Cardiac septum (tissue), 1 donor: ENCODE data around the gene ZNF655. TPM values are rescaled to one million over a fixed set of nuclear protein-coding genes. Genes with fewer than 3 reads are reported as not detected.
A peak's percentile ranks its signal among the peaks of the same experiment; 100 is the strongest.
"Not testable (repeated sequence)": the region's sequence is repeated elsewhere in the genome, so short reads cannot be mapped to it uniquely, and the experiment has no call there.

Source experiments
- DNase-seq: peaks from one replicate; pipeline ENCODE4 v3.0.0-alpha.2; 2020; ENCODE audit warnings: low spot score
- intact Hi-C: fragments of 100-400 bp; cut with DNase I; formaldehyde crosslinking; loops from one replicate; pipeline ENCODE4 v1.14.0; 2022
- long read RNA-seq: library from polyadenylated mRNA; unstranded; transcript quantifications from one replicate; pipeline ENCODE4 v2.0.0, GENCODE V29; 2021
- total RNA-seq: library from RNA; stranded (reverse); fragmentation: NEBNext Ultra II Directional; extraction: Animal tissue kit (Norgen Biotek cat#: 25700); gene quantifications from one replicate; pipeline ENCODE4 v1.2.1, GENCODE V29; 2021
- donor health status: DM: no; HTN: no; CAD: no.

ZNF655 gene, protein sequence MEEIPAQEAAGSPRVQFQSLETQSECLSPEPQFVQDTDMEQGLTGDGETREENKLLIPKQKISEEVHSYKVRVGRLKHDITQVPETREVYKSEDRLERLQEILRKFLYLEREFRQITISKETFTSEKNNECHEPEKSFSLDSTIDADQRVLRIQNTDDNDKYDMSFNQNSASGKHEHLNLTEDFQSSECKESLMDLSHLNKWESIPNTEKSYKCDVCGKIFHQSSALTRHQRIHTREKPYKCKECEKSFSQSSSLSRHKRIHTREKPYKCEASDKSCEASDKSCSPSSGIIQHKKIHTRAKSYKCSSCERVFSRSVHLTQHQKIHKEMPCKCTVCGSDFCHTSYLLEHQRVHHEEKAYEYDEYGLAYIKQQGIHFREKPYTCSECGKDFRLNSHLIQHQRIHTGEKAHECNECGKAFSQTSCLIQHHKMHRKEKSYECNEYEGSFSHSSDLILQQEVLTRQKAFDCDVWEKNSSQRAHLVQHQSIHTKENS
- total RNA-seq = 42.1 TPM
- long read RNA-seq, full-length matches to known transcripts = 14 of 19 reads
- long read RNA-seq, partial matches to known transcripts = 1 of 19 reads
- long read RNA-seq, other reads (novel, unspliced or antisense) = 4 of 19 reads

DNA sequence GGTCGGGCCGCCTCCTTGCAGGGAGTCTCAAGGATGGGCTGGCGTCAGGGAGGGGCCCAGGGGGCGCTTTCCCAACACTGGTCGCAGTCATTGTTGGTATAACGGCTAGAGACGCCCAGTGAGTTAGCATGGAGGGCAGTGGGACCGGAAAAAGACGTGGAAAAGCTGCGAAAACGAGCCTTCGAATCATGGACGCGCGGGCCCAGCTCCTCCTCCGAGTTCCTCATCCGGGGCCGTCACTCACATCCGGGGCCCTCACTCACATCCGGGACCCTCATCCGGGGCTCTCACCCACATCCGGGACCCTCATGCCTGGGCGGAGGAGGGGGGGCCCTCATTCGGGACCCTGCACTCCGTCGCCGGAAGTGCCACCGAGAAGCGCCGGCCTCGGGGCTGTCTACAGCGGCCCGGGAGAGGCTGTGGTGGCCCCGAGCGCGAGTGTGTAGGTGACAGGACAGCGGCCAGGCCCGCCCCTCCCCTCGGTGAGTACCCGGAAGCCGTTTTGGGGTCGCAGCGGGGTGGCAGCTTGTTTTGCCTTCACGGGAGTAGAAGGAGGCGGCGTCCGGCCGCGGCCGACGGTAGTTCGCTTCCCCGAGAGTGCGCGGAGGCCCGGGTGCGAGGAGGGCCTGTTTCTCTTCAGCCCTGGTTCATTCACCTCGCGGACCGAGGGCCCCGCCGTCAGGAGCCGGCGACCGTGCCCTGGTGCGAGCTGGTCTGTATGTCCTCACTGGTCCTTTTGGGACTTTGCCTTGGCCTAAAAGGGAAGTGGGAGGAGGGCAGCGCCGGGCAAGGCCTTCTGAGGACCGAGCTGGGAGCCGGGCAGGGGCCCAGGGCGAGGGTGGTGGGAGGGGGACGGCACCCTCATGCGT is at the start of gene ZNF655:
Gene ZNF655 (plus strand): TSS at position 337 of the 869 bp plus-strand sequence. CDS start 1,918 bp downstream, outside the sequence.
- intact Hi-C loops = loop anchor here (5.0 kb wide), 1 partner anchor 59 kb away; the partner anchor contains the start of gene ZSCAN25
- peak; percentile 92 for DNase-seq

DNA sequence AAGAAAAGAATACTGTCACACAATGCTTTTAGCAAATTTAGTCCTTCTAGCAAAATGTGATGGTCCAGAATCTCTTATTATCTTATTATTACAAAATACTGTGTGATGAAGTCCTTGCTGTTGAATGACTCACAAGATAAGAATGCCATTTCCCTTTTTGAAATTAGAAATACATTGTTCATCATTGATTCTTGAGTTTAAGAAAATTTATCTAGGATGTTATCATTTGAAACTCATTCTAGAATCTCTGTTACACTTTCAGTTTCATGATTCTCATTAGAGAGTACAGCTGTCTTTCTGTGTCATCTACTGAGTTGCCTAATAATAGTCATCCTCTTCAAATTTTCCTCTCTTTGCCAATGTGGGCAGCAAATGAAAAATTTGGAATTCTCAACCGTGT is 44.4 kb upstream of the ZNF655 start:
- no peak for DNase-seq
- intact Hi-C loops = no loop called here

DNA sequence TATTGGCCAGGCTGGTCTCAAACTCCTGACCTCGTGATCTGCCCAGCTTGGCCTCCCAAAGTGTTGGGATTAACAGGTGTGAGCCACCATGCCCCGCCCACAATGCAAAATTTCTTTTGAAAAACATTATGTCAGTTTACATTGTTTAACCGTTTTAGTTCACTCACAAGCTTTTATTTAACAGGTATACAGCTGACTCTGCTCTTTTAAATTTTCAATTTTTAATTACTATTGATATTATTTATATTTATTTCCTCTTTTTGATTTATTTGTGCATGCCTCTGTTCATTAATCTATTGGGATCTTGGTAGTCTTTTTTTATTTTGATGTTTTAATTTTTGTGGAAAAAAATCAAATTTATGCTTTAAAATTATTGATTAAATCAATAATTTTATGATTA is 37.0 kb upstream of the ZNF655 start:
- DNase-seq = no peak
- intact Hi-C loops = no loop called here

DNA sequence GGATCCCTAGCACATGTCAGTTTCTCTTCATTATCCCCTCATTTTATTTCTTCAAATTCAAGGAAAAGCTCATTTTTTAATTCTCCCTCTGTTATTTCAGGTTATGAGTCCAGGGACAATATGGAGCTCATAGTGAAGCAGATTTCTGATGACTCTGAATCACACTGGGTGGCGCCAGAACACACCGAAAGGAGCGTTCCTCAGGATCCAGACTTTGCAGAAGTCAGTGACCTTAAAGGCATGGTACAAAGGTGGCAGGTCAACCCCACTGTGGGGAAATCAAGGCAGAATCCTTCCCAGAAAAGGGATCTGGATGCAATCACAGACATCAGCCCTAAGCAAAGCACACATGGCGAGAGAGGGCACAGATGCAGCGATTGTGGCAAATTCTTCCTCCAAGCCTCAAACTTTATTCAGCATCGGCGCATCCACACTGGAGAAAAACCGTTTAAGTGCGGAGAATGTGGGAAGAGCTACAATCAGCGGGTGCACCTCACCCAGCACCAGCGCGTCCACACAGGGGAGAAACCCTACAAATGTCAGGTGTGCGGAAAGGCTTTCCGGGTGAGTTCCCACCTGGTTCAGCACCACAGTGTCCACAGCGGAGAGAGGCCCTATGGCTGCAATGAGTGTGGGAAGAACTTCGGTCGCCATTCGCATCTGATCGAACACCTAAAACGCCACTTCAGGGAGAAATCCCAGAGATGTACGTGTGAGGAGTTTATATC is 32.6 kb upstream of the ZNF655 start:
- intact Hi-C loops = no loop called here
- no peak for DNase-seq

DNA sequence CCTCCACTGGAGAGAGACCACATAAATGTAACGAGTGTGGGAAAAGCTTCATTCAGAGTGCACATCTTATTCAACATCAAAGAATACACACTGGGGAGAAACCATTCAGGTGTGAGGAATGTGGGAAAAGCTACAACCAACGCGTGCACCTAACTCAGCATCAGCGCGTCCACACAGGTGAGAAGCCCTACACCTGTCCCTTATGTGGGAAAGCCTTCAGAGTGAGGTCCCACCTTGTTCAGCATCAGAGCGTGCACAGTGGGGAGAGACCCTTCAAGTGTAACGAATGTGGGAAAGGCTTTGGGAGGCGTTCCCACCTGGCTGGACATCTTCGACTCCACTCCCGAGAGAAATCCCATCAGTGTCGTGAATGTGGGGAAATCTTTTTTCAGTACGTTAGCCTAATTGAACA is 27.1 kb upstream of the ZNF655 start:
- intact Hi-C loops = no loop called here
- DNase-seq = no peak

DNA sequence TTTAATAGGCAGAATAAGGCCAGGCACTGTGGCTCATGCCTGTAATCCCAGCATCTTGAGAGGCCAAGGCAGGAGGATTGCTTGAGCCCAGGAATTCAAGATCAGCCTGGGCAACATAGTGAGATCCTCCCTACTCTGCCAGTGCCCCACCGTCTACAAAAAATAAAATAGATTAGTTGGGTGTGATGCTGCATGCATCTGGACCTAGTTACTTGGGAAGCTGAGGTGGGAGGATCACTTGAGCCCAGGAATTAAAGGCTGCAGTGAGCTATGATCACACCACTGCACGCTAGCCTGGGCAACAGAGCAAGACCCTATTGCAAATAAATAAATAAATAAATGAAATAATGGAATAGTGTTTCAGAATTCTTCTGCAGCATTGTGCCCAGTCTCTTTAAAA is 22.8 kb upstream of the ZNF655 start:
- intact Hi-C loops = no loop called here
- no peak for DNase-seq

DNA sequence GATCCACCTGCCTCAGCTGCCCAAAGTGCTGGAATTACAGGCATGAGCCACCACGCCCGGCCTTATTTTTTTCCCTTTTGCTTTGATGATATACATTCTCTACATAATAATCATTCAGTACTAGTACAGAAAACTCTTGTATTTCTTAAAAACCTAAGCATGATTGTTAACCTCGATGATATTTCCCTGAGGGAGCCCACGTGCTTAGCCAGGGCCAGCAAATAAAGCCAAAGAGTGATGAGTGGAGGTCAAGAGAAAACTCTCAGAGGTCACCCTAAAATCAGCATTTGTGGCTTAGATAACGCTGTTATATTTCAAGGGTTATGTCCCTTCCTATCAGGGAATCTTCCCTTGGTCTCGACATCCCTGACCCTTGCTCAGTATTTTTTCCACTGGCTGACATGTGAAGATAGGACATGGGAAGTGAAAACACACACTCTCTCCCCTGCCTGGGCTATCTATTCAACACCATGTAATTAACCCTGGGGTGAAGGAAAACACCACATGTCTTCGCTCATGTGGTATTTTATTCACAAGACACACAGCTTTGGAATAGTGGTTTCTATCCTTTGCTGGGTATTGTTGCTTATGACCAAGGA is 19.1 kb upstream of the ZNF655 start:
- DNase-seq = no peak
- intact Hi-C loops = no loop called here

DNA sequence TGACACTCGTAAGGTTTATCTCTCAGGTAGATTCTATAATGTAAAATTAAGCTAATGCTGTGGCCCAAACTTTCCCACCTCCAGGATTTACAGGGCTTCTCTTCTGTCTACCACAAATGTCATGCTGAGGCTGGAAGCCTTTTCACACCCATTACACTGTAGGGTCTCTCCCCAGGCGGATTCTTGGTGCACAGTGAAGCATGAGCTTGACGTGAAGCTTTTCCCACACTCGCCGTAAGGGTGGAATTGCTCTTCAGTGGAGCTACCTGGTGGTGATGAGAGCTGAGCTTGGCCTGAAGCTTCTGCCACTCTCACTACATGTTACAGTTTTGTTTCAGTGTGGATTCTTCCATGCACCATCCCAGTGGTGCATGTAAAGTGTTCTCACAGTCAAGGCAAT is 17.9 kb upstream of the ZNF655 start:
- no peak for DNase-seq
- intact Hi-C loops = no loop called here

DNA sequence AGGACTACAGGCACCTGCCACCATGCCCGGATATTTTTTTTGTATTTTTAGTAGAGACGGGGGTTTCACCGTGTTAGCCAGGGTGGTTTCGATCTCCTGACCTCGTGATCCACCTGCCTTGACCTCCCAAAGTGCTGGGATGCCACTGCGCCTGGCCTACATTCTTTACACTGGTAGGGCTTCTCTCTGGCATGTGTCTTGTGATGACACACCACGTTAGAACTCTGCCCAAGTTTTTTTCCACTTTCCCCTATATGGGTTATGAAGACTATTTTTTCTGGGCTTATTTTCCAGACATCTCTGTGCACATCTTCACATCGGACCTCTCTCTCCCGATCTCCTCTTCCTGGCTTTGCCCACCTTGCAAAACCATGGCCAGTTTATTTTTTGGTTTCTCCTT is 17.2 kb upstream of the ZNF655 start:
- DNase-seq = no peak
- intact Hi-C loops = no loop called here

DNA sequence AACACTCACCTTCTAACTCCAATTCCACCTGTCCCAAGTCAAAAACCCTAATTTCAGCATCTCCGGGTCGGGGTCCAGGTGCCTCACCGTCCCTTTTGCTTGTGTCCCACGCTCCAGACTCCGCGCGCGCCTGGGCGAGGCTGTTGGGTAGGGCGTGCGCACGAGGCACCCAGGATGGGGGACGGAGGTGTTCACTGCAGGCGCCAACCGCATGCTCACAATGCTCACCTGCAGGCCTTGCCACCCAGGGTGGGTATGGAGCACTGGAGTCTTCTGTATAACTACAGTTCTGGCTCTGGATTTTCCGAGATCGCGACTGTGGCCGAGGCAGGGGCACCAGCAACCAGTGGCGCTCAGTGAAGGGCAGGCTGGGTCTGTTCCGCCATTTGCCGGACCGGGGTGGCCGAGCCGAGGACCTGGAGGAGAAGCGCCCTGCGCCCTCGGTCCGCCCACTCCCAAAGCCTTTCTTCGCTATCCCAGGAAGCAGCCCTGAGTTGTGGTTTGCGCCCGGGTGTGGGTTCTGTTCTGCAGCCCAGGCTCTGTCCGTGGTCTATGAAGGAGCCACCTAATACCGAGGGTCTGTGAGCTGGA is 15.3 kb upstream of the ZNF655 start:
- intact Hi-C loops = no loop called here
- DNase-seq = no peak

DNA sequence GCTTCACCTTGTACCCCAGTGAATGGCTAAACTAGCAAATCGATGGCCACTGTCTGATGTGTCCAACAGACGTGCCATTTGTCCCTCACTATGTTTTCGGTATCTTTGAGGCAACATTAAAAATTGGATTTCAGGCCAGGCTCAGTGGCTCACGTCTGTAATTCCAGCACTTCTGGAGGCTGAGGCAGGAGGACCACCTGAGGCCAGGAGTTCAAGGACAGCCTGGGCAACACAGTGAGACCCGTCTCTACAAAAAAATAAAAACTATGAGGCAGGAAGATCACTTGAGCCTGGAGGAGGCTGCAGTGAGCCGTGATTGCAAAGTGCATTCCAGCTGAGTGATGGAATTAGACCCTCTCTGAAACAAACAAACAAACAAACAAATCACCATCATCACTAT is 14.5 kb upstream of the ZNF655 start:
- DNase-seq = no peak
- intact Hi-C loops = no loop called here

DNA sequence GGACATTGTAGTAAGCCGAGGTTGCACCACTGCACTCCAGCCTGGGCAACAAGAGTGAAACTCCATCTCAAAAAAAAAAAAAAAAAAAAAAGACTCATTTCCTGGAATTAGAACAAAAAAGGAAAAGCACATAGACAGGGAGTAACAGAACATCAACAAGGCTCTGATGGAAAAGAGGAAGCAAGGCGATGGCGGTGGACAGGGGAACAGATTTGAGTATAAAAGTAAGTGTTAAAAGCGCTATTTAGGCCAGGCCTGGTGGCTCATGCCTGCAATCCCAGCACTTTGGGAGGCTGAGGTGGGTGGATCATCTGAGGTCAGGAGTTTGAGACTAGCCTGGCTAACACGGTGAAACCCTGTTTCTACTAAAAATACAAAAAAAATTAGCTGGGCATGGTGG is 13.1 kb upstream of the ZNF655 start:
- intact Hi-C loops, DNase-seq: not testable (repeated sequence)

DNA sequence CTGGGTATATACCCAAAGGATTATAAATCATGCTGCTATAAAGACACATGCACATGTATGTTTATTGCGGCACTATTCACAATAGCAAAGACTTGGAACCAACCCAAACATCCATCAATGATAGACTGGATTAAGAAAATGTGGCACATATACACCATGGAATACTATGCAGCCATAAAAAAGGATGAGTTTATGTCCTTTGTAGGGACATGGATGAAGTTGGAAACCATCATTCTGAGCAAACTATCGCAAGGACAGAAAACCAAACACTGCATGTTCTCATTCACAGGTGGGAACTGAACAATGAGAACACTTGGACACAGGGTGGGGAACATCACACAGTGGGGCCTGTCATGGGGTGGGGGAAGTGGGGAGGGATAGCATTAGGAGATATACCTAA is 8.9 kb upstream of the ZNF655 start:
- intact Hi-C loops, DNase-seq: not testable (repeated sequence)

DNA sequence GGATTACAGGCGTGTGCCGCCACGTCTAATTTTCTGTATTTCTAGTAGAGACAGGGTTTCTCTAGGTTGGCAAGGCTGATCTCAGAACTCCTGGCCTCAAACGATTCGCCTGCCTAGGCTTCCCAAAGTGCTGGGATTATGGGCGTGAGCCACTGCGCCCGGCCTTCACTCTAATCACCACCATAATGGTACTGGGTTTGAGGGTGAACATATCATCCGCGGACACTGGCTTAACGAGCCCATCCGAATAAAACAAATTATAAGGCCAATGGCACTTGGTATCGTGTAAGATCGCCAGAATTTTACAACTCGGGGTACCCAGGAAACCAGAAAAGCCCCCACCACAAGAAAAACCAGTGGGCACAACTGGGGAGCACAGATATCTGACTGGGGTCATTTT is 7.1 kb upstream of the ZNF655 start:
- DNase-seq = no peak
- intact Hi-C loops = no loop called here

DNA sequence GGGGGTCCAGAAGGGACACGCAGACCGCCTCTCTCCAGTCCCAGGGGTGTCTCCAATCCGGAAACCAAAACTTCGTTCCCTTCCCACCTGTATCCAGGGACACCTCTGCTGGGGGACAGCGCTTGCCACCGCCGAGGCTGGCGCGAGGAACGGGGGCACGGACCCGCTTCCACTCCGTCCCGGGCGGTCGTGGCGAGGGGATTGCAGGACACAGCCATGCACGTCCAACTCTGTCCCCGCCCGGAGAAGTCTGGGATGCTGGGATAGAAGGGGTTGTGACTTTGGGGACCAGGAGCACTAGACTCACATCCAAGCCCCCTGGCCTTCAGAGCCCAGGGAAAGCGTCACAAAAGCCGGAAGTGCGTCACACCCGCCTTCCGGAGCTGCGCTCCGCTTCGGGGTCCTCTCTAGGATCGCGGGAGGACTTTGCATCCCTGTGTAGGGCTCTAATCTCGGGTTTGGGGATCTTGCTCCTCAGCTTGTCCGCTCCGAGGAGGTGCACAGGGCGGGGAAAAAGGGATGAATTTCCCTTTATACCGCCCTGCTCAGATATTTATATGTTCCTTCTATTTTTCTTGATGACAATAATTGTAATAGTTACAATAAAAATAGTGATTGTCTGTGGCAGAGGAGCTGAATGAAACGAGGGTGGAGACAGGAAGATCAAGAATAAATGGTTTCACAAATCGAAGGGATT is 6.5 kb upstream of the ZNF655 start, which contains the start of gene FAM200A:
Gene FAM200A (minus strand): TSS at position 348 of the 697 bp plus-strand sequence. CDS start 3,707 bp downstream, outside the sequence.
- DNase-seq = peak; percentile 94
- intact Hi-C loops = loop anchor here (2.0 kb wide), 1 partner anchor 51 kb away; the partner anchor contains the start of gene ZNF394

DNA sequence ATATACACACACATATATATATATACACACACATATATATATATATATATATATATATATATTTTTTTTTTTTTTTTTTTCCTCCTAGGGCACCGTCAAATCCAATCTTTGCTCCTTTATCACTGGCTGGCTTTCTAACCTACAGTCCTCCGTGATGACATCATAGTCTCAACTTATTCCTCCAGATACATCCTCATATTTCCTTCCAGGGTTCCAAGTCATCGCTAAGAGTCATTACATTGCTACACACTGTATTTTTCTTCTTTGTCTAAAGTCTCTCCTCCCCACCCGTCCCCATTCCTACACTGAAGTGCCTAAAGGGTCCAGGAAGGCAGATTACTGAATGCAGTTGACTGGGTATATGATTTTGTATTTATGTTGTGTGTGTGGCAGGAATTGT is 5.4 kb upstream of the ZNF655 start:
- DNase-seq = no peak
- intact Hi-C loops = loop anchor here (2.0 kb wide), 1 partner anchor 52 kb away; the partner anchor contains the start of gene ZNF394

DNA sequence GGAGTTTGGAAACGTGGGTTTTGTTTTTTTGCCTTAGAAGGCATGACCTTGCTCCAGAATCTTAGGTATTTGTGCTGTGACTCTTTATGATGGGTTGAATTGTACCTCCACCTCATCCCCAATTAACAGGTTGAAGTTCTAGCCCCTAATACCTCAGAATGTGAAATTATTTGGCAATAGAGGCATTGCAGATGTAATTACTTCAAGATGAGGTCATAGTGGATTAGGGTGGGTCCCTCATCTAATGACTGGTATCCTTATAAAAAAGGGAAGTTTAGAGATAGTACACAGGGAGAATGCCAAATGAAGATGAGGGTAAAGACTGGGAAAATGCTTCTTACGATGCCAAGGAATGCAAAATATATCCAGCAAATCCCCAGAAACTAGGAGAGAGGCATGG is 3.5 kb upstream of the ZNF655 start:
- no peak for DNase-seq
- intact Hi-C loops = loop anchor here (5.0 kb wide), 1 partner anchor 62 kb away; the partner anchor contains the start of gene ZSCAN25

DNA sequence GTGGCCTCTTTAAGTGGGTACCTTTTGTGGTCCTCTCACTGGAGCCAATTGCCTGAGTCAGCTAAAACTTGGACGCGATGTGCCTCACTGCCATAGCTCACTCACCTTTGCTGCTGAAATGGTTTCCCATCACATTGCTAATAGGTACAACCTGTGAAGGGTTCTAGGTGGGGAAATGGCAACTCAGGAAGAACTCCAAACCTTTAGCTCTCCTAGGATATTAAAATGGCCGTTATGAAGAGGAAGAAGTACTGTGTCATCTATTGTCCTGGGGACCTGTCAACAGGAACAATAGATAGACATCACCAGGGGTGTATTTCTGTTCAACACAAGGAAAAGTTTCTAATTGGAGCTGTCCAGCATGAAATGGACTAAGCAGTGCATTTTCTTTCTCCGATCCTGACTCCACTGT is 1.2 kb upstream of the ZNF655 start:
- no peak for DNase-seq
- intact Hi-C loops = loop anchor here (5.0 kb wide), 1 partner anchor 60 kb away; the partner anchor contains the start of gene ZSCAN25
